ENCODE data around the gene RAD17. TPM values are rescaled to one million over a fixed set of nuclear protein-coding genes. Genes with fewer than 3 reads are reported as not detected.

RAD17 gene
- total and polyA plus RNA-seq, 2 donors (not counting 3 experiments of a cell fraction or from before 2014, with no cell fraction given) = 10.1 to 18.4 TPM

DNA sequence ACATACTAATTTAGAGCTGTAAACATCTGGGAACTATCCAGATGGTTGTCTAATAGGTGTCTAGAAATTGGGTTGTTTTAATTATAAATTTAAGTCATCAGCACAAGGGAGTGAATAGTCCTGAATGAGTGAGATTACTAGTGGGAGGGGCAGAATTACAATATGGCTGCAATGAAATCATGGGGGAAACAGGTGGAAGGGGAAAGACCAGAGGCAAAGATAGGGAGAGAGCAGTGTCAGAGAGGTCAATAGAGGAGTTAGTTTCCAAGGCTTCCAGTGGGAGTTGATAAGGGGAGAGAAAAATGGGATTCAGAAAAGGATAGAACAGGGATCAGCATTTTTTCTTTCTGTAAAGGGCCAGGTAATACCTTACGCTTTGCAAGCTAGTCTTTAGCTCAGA is 9.2 kb upstream of the RAD17 start:
- no peak for FAIRE-seq
- TF ChIP-seq POLR2A (IDR thresholded peaks at IDR 0.05; ENCODE audit: low read depth, low read length) (no peak), GATA2 (IDR thresholded peaks at IDR 0.05; ENCODE audit: insufficient read depth, insufficient read length, low read depth, low read length) (no peak), MYC (IDR thresholded peaks at IDR 0.05; ENCODE audit: low read depth, low read length) (no peak), EZH2 (IDR thresholded peaks at IDR 0.05; ENCODE audit: borderline replicate concordance, low read depth, low read length, severe bottlenecking) (no peak), FOS (IDR thresholded peaks at IDR 0.05; ENCODE audit: borderline replicate concordance, insufficient read depth, low read length) (no peak), POLR2AphosphoS5 (IDR thresholded peaks at IDR 0.05; ENCODE audit: insufficient read depth, low read depth, low read length) (no peak), JUN (IDR thresholded peaks at IDR 0.05; ENCODE audit: borderline replicate concordance, insufficient read depth, insufficient read length, low read depth) (no peak), MAX (IDR thresholded peaks at IDR 0.05; ENCODE audit: insufficient read depth, insufficient read length) (no peak)
- TF ChIP-seq, protein P1, sequence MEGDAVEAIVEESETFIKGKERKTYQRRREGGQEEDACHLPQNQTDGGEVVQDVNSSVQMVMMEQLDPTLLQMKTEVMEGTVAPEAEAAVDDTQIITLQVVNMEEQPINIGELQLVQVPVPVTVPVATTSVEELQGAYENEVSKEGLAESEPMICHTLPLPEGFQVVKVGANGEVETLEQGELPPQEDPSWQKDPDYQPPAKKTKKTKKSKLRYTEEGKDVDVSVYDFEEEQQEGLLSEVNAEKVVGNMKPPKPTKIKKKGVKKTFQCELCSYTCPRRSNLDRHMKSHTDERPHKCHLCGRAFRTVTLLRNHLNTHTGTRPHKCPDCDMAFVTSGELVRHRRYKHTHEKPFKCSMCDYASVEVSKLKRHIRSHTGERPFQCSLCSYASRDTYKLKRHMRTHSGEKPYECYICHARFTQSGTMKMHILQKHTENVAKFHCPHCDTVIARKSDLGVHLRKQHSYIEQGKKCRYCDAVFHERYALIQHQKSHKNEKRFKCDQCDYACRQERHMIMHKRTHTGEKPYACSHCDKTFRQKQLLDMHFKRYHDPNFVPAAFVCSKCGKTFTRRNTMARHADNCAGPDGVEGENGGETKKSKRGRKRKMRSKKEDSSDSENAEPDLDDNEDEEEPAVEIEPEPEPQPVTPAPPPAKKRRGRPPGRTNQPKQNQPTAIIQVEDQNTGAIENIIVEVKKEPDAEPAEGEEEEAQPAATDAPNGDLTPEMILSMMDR (IDR thresholded peaks at IDR 0.05; ENCODE audit: extremely low read depth in 1 of 2, insufficient read depth in 1 of 2, low read depth in 1 of 2, low read length in 2 of 2) = no peak
- Histone ChIP-seq H3K9me3 (replicated peaks; ENCODE audit: control insufficient read depth, insufficient read depth, low read length) (no peaks in the 10 kb centered on the region), H3K4me3 (replicated peaks in 1 of 3; ENCODE audit: insufficient read depth in 1 of 3, low read depth in 1 of 3, low read length in 3 of 3) (no peak overlapping the region), H2AFZ (ENCODE audit: low read depth, low read length) (no peak overlapping the region), H3K4me1 (ENCODE audit: control insufficient read depth, extremely low read depth, insufficient read depth, low read length) (no peaks in the 10 kb centered on the region), H3K27ac (ENCODE audit: insufficient read depth, low read depth, low read length) (no peak overlapping the region), H3K4me2 (ENCODE audit: insufficient read depth, low read length) (no peak overlapping the region), H3K27me3 (ENCODE audit: control insufficient read depth in 2 of 2, insufficient read depth in 2 of 2, low read length in 2 of 2) (no peaks in the 10 kb centered on the region), H3K9me1 (replicated peaks; ENCODE audit: control insufficient read depth, extremely low read depth, insufficient read depth, low read length) (no peaks in the 10 kb centered on the region), H4K20me1 (replicated peaks; ENCODE audit: control insufficient read depth, extremely low read depth, insufficient read depth, low read length) (peaks cover 2% of the 10 kb centered on the region), H3K9ac (replicated peaks; ENCODE audit: extremely low read depth, insufficient read depth, low read length) (no peak overlapping the region), H3K36me3 (ENCODE audit: control insufficient read depth in 2 of 2, extremely low read depth in 1 of 2, insufficient read depth in 2 of 2, low read length in 2 of 2) (peaks cover 5 to 8% of the 10 kb centered on the region in 2 experiments), H3K79me2 (ENCODE audit: control insufficient read depth, insufficient read depth, low read length) (peaks cover 34% of the 10 kb centered on the region)
- DNase-seq (ENCODE audit: low read depth, low spot score) = no peak
- intact Hi-C loops (cut with micrococcal nuclease) = no loop called here
- POLR2A ChIA-PET = no interaction called here
- dilution Hi-C loops (cut with MboI; ENCODE audit: extremely low pct_ligation_motif_present, low sequenced_read_pairs) = no loop called here
- BruUV-seq (replicated peaks) = no TSS peak
- CTCF ChIA-PET = no interaction called here

All from endothelial cell of umbilical vein (primary cell).